Mesothelial cell of epicardium (in vitro differentiated cells): Measurements from ENCODE around the gene FGGY. TPM values are rescaled to one million over a fixed set of nuclear protein-coding genes. Genes with fewer than 3 reads are reported as not detected.

Experiments
- DNase-seq, 2 experiments: peaks; one replicate each; pipeline ENCODE4 v3.0.0; 2021; ENCODE audit warnings: low spot score in 2 of 2; ENCODE audit not compliant: unreplicated experiment in 2 of 2
- H3K27ac Mint-ChIP-seq: 2 replicates; pipeline ENCODE4 v1.8.0; 2021; ENCODE audit warnings: mixed read lengths
- H3K27me3 Mint-ChIP-seq: 2 replicates; pipeline ENCODE4 v1.8.0; 2021; ENCODE audit warnings: low read depth, mixed read lengths
- H3K36me3 Mint-ChIP-seq: 2 replicates; pipeline ENCODE4 v1.8.0; 2021; ENCODE audit warnings: mixed read lengths
- H3K4me1 Mint-ChIP-seq: 2 replicates; pipeline ENCODE4 v1.8.0; 2021; ENCODE audit warnings: mixed read lengths
- H3K4me3 Mint-ChIP-seq: 2 replicates; pipeline ENCODE4 v1.8.0; 2021; ENCODE audit warnings: mild to moderate bottlenecking, moderate library complexity, mixed read lengths
- H3K9me3 Mint-ChIP-seq: 2 replicates; pipeline ENCODE4 v1.8.0; 2021; ENCODE audit warnings: mixed read lengths
- CTCF ChIP-seq: fragments of 200-600 bp; sonication (generic); IDR thresholded peaks from one replicate; pipeline ENCODE4 v1.5.0; 2021; ENCODE audit warnings: antibody characterized with exemption; ENCODE audit not compliant: unreplicated experiment
- total RNA-seq: library from RNA; stranded (reverse); gene quantifications from 3 replicates; pipeline ENCODE4 v1.2.1, GENCODE V29; 2021

FGGY gene
- total RNA-seq, 1 donor from 2014 or later = 21.8 TPM

- Mint-ChIP-seq H3K4me1 (peaks cover 8% of the 10 kb centered on the region), H3K4me3 (no peak overlapping the region), H3K27me3 (no peaks in the 10 kb centered on the region), H3K27ac (no peak overlapping the region), H3K9me3 (peaks cover 24% of the 10 kb centered on the region), H3K36me3 (peaks cover 22% of the 10 kb centered on the region)
- no peak for DNase-seq
- no peak for TF ChIP-seq CTCF
Observed at GRCh38 chr1:59564192-59564891, 267.4 kb downstream of the FGGY start.

- Mint-ChIP-seq H3K4me3 (no peak overlapping the region), H3K36me3 (peaks cover 9% of the 10 kb centered on the region), H3K4me1 (peaks cover 16% of the 10 kb centered on the region), H3K27me3 (no peaks in the 10 kb centered on the region), H3K27ac (peak overlapping the region; percentile 41), H3K9me3 (peaks cover 11% of the 10 kb centered on the region)
- TF ChIP-seq CTCF = no peak
- no peak for DNase-seq
Observed at GRCh38 chr1:59565611-59566410, 268.9 kb downstream of the FGGY start.

GRCh38 chr1:59568158-59568935 is 271.5 kb downstream of the FGGY start:
- peaks cover 3% of the 10 kb centered on the region for H3K36me3 Mint-ChIP-seq
- H3K27ac Mint-ChIP-seq = no peak overlapping the region
- no peak for DNase-seq

GRCh38 chr1:59569198-59569597 is 272.3 kb downstream of the FGGY start:
- Mint-ChIP-seq H3K27me3 (no peaks in the 10 kb centered on the region), H3K9me3 (peaks cover 9% of the 10 kb centered on the region), H3K4me3 (no peak overlapping the region), H3K27ac (no peak overlapping the region), H3K4me1 (peaks cover 16% of the 10 kb centered on the region), H3K36me3 (peaks cover 7% of the 10 kb centered on the region)
- no peak for DNase-seq
- TF ChIP-seq CTCF = no peak

More at GRCh38 chr1:59568158-59568935, 271.5 kb downstream of the FGGY start:
- Mint-ChIP-seq H3K4me3 (no peak overlapping the region), H3K4me1 (peaks cover 16% of the 10 kb centered on the region), H3K9me3 (peaks cover 10% of the 10 kb centered on the region), H3K27me3 (no peaks in the 10 kb centered on the region)
- no peak for TF ChIP-seq CTCF

- no peak overlapping the region for H3K27ac Mint-ChIP-seq
- no peaks in the 10 kb centered on the region for H3K27me3 Mint-ChIP-seq
- peaks cover 13% of the 10 kb centered on the region for H3K36me3 Mint-ChIP-seq
- no peak overlapping the region for H3K4me3 Mint-ChIP-seq
- DNase-seq = no peak
- no peak for TF ChIP-seq CTCF
- H3K9me3 Mint-ChIP-seq = peaks cover 15% of the 10 kb centered on the region
- H3K4me1 Mint-ChIP-seq = peaks cover 16% of the 10 kb centered on the region
Observed at GRCh38 chr1:59570524-59570923, 273.6 kb downstream of the FGGY start.
